BLaER1 treated with 17β-estradiol and CSF1 and Interleukin-3, amounts not matched to agents 10 nM and 100 nM (cell line): ENCODE measurements around the gene ADARB2.

ENCODE experiments used
- H3K27ac ChIP-seq, 11 experiments: shearing (Covaris generic); formaldehyde crosslinking; 2 replicates each; pipeline ENCODE4 v1.8.1; 2022
- H3K27me3 ChIP-seq, 11 experiments: shearing (Covaris generic); formaldehyde crosslinking; 2 replicates each; pipeline ENCODE4 v1.8.1; 2022
- H3K36me3 ChIP-seq, 11 experiments: shearing (Covaris generic); formaldehyde crosslinking; 2 replicates each; pipeline ENCODE4 v1.8.1; 2022
- H3K4me1 ChIP-seq, 10 experiments: shearing (Covaris generic); formaldehyde crosslinking; 2 replicates each; pipeline ENCODE4 v1.8.1; 2022
- H3K4me2 ChIP-seq, 11 experiments: shearing (Covaris generic); formaldehyde crosslinking; 2 replicates each; pipeline ENCODE4 v1.8.1; 2022
- H3K4me3 ChIP-seq, 10 experiments: shearing (Covaris generic); formaldehyde crosslinking; 2 replicates each; pipeline ENCODE4 v1.8.1; 2022
- H3K9ac ChIP-seq, 11 experiments: shearing (Covaris generic); formaldehyde crosslinking; 2 replicates each; pipeline ENCODE4 v1.8.1; 2022
- H3K9me3 ChIP-seq, 11 experiments: shearing (Covaris generic); formaldehyde crosslinking; replicated peaks in 1 of 11; 2 replicates each; pipeline ENCODE4 v1.8.1; 2022
- H4K20me1 ChIP-seq, 11 experiments: shearing (Covaris generic); formaldehyde crosslinking; 2 replicates each; pipeline ENCODE4 v1.8.1; 2022
- Cebpa-rat ChIP-seq, 11 experiments: shearing (Covaris generic); IDR thresholded peaks; 2 replicates each; pipeline ENCODE4 v1.8.1; 2022

ADARB2 gene

GRCh38 chr10:1174022-1174421 lies 563.3 kb downstream of the ADARB2 start:
- H3K9ac ChIP-seq = no peak overlapping the region
- H3K4me3 ChIP-seq = no peak overlapping the region
- peaks cover 9 to 60% (median 40%) of the 10 kb centered on the region in 10 experiments; a peak in 19 of 20 replicates for H3K4me1 ChIP-seq
- peak overlapping the region; percentile 33 to 82 (median 64) for H3K4me2 ChIP-seq
- H4K20me1 ChIP-seq = no peaks in the 10 kb centered on the region
- H3K27me3 ChIP-seq = no peaks in the 10 kb centered on the region
- H3K27ac ChIP-seq = peak overlapping the region in 2 of 11 experiments; percentile 18 to 25; a peak in 1 of 22 replicates
- H3K9me3 ChIP-seq = no peaks in the 10 kb centered on the region
- TF ChIP-seq Cebpa-rat (IDR thresholded peaks at IDR 0.05) = no peak
- no peaks in the 10 kb centered on the region for H3K36me3 ChIP-seq

- no peak overlapping the region for H3K27ac ChIP-seq
- H3K4me3 ChIP-seq = no peak overlapping the region
- H3K4me2 ChIP-seq = peak overlapping the region in 8 of 11 experiments; percentile 0 to 82 (median 68); a peak in 12 of 22 replicates
- H3K4me1 ChIP-seq = peaks cover 9 to 53% (median 40%) of the 10 kb centered on the region in 10 experiments; a peak in 19 of 20 replicates
- no peaks in the 10 kb centered on the region for H3K36me3 ChIP-seq
- H3K9me3 ChIP-seq = no peaks in the 10 kb centered on the region
- H3K9ac ChIP-seq = no peak overlapping the region
- H3K27me3 ChIP-seq = no peaks in the 10 kb centered on the region
- no peak for TF ChIP-seq Cebpa-rat (IDR thresholded peaks at IDR 0.05)
- no peaks in the 10 kb centered on the region for H4K20me1 ChIP-seq
These were observed 564.2 kb downstream of the ADARB2 start for GRCh38 chr10:1173091-1173490.

- peaks cover 9 to 53% (median 40%) of the 10 kb centered on the region in 10 experiments; a peak in 19 of 20 replicates for H3K4me1 ChIP-seq
- H3K9me3 ChIP-seq = no peaks in the 10 kb centered on the region
- H4K20me1 ChIP-seq = no peaks in the 10 kb centered on the region
- peak overlapping the region in 8 of 11 experiments; percentile 0 to 82 (median 62); a peak in 13 of 22 replicates for H3K4me2 ChIP-seq
- H3K27me3 ChIP-seq = no peaks in the 10 kb centered on the region
- H3K9ac ChIP-seq = no peak overlapping the region
- no peak for TF ChIP-seq Cebpa-rat (IDR thresholded peaks at IDR 0.05)
- no peak overlapping the region for H3K27ac ChIP-seq
- H3K4me3 ChIP-seq = no peak overlapping the region
- H3K36me3 ChIP-seq = no peaks in the 10 kb centered on the region
These were observed 564.9 kb downstream of the ADARB2 start for GRCh38 chr10:1172256-1172984.

GRCh38 chr10:1171586-1171985 lies 565.7 kb downstream of the ADARB2 start:
- H3K27me3 ChIP-seq = no peaks in the 10 kb centered on the region
- no peaks in the 10 kb centered on the region for H3K9me3 ChIP-seq
- no peak for TF ChIP-seq Cebpa-rat (IDR thresholded peaks at IDR 0.05)
- H3K4me3 ChIP-seq = no peak overlapping the region
- no peak overlapping the region for H3K9ac ChIP-seq
- no peaks in the 10 kb centered on the region for H4K20me1 ChIP-seq
- H3K4me1 ChIP-seq = peaks cover 9 to 53% (median 40%) of the 10 kb centered on the region in 10 experiments; a peak in 19 of 20 replicates
- H3K4me2 ChIP-seq = peak overlapping the region in 7 of 11 experiments; percentile 12 to 82 (median 66); a peak in 9 of 22 replicates
- no peaks in the 10 kb centered on the region for H3K36me3 ChIP-seq
- no peak overlapping the region for H3K27ac ChIP-seq

GRCh38 chr10:1171182-1171581 lies 566.1 kb downstream of the ADARB2 start:
- Histone ChIP-seq H4K20me1 (no peaks in the 10 kb centered on the region), H3K9ac (no peak overlapping the region), H3K4me2 (peak overlapping the region in 3 of 11 experiments; percentile 6 to 82 (median 70); a peak in 3 of 22 replicates), H3K27ac (no peak overlapping the region), H3K27me3 (no peaks in the 10 kb centered on the region), H3K4me1 (peaks cover 9 to 53% (median 40%) of the 10 kb centered on the region in 10 experiments; a peak in 19 of 20 replicates), H3K4me3 (no peak overlapping the region), H3K36me3 (no peaks in the 10 kb centered on the region), H3K9me3 (no peaks in the 10 kb centered on the region)
- no peak for TF ChIP-seq Cebpa-rat (IDR thresholded peaks at IDR 0.05)

- TF ChIP-seq Cebpa-rat (IDR thresholded peaks at IDR 0.05) = no peak
- Histone ChIP-seq H4K20me1 (no peaks in the 10 kb centered on the region), H3K9ac (no peak overlapping the region), H3K4me1 (peaks cover 9 to 53% (median 40%) of the 10 kb centered on the region in 10 experiments; a peak in 19 of 20 replicates), H3K27ac (no peak overlapping the region), H3K9me3 (no peaks in the 10 kb centered on the region), H3K4me3 (no peak overlapping the region), H3K27me3 (no peaks in the 10 kb centered on the region), H3K36me3 (no peaks in the 10 kb centered on the region), H3K4me2 (peak overlapping the region in 3 of 11 experiments; percentile 6 to 82 (median 18); a peak in 1 of 22 replicates)
These were observed 566.5 kb downstream of the ADARB2 start for GRCh38 chr10:1170867-1171180.

- no peak for TF ChIP-seq Cebpa-rat (IDR thresholded peaks at IDR 0.05)
- no peak overlapping the region for H3K4me3 ChIP-seq
- no peaks in the 10 kb centered on the region for H3K36me3 ChIP-seq
- no peak overlapping the region for H3K27ac ChIP-seq
- no peak overlapping the region for H3K9ac ChIP-seq
- no peaks in the 10 kb centered on the region for H4K20me1 ChIP-seq
- H3K4me1 ChIP-seq = peaks cover 9 to 49% (median 36%) of the 10 kb centered on the region in 10 experiments; a peak in 19 of 20 replicates
- H3K9me3 ChIP-seq = no peaks in the 10 kb centered on the region
- H3K27me3 ChIP-seq = no peaks in the 10 kb centered on the region
- peak overlapping the region in 3 of 11 experiments; percentile 6 to 82 (median 18); a peak in 1 of 22 replicates for H3K4me2 ChIP-seq
These were observed 567.1 kb downstream of the ADARB2 start for GRCh38 chr10:1169981-1170866.

- no peak overlapping the region for H3K27ac ChIP-seq
- H3K9me3 ChIP-seq = no peaks in the 10 kb centered on the region
- H4K20me1 ChIP-seq = no peaks in the 10 kb centered on the region
- H3K4me2 ChIP-seq = peak overlapping the region in 1 of 11 experiments; percentile 10; a peak in 2 of 22 replicates
- no peak overlapping the region for H3K9ac ChIP-seq
- no peak overlapping the region for H3K4me3 ChIP-seq
- H3K27me3 ChIP-seq = no peaks in the 10 kb centered on the region
- peaks cover 2 to 40% (median 28%) of the 10 kb centered on the region in 10 experiments; a peak in 19 of 20 replicates for H3K4me1 ChIP-seq
- H3K36me3 ChIP-seq = no peaks in the 10 kb centered on the region
- no peak for TF ChIP-seq Cebpa-rat (IDR thresholded peaks at IDR 0.05)
These were observed 568.0 kb downstream of the ADARB2 start for GRCh38 chr10:1169186-1169885.
